Endometrial microvascular endothelial cells (primary cell): ENCODE measurements around the gene RASGRP4. TPM values are rescaled to one million over a fixed set of nuclear protein-coding genes. Genes with fewer than 3 reads are reported as not detected.
"Not testable (repeated sequence)": the region's sequence is repeated elsewhere in the genome, so short reads cannot be mapped to it uniquely, and the experiment has no call there.

Experiments
- in situ Hi-C: cut with HindIII; loops from 2 replicates; pipeline ENCODE4 v1.10.0; 2017; ENCODE audit warnings: low sequenced_read_pairs, low pct_unique_long_range_greater_than_20kb; ENCODE audit errors: inconsistent ontology term
- total RNA-seq: library from RNA; depleted of rRNA; stranded (reverse); fragments of >200 nt; gene quantifications from one replicate; pipeline ENCODE4 v1.2.3, GENCODE V29; 2015; ENCODE audit errors: inconsistent ontology term

The RASGRP4 gene
- total RNA-seq, 1 donor from 2014 or later, result not detected

GRCh38 chr19:38383743-38384142 is 42.3 kb downstream of the RASGRP4 start:
- in situ Hi-C loops, result no loop called here

DNA sequence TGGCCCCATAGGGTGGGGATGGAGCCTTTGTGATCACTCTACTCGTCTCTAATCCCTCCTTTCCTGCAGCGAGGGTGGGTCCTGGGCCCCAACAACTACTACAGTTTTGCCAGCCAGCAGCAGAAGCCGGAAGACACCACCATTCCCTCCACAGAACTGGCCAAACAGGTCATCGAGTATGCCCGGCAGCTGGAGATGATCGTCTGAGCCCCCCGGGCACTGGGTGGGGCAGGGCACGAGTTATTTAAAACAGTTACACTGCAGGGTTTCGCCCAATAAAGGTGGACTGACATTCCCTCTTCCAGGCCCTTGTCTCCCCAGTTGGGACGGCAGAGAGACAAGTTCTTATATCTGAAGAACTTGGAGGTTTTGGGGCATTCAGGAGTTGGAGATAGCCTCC is 42.8 kb downstream of the RASGRP4 start:
- in situ Hi-C loops, result no loop called here

DNA sequence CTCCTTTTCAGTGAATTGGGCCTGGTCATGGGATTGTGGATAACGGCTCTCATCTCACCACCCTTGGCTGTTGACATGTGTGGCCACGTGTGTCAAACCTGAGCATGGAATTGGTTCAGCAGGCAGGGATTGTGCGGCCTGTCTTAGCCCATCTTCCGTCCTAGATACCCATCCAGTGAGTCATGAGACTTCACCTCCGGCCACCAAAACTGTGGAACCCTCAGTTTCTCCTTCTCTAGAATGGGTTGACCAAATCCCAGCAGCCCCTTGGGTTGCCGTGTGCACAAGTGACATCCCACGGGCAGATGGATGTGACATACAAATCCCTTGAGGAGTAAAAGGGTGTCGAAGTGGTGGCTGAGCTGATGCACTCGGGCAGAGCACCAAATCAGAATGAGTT is 44.9 kb downstream of the RASGRP4 start:
- in situ Hi-C loops, result no loop called here

DNA sequence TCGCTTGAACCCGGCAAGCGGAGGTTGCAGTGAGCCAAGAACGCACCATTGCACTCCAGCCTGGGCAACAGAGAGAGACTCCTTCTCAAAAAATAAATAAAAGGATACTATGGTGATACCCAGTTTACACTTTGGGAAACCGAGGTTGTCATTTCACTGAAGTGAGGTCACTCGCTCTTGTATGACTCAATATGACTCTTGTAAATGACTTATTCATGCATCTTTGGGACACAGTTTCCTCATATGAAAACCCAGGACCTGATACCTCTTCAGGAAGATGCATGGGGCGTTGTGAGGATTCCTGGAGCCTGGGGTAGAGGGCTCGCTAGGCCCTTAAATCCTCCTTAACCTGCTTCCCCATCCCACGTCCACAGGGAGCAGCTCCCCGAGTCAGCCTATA is 47.2 kb downstream of the RASGRP4 start:
- in situ Hi-C loops, result no loop called here

DNA sequence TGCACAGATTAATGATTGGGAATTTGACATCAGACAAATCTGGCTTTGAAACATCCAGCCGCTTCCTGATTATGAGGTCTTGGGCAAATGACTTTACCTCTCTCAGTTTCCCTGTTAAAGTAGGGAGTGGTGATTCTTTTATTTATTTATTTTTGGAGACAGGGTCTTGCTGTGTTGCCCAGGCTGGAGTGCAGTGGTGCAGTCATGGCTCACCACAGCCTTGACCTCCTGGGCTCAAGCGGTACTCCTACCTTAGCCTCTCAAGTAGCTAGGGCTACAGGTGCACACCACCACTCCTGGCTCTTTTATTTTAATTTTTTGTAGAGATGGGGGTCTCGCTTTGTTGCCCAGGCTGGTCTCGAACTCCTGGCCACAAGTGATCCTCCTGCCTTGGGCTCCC is 49.0 kb downstream of the RASGRP4 start:
- in situ Hi-C loops, result no loop called here

DNA sequence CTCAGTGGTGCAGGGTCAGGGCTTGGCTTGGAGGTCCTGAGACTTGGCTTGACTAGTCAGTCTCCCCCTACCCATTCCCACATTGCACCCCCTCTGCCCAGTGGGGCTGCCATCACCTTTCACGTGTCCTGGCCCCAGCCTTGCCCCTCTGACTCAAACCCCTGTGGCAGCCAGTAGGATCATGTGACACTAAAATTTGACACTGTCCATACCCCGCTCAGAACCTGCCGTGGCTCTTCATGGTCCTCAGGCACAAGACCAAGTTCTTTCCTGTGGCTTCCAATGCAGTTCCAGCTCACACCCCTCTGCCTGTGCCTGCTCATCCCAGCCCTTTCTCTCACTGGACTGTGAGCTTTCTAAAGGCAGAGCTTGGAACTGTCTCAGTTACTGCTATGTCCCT is 49.4 kb downstream of the RASGRP4 start:
- in situ Hi-C loops, result no loop called here

- in situ Hi-C loops, result no loop called here
Observed at GRCh38 chr19:38375748-38376147, 50.3 kb downstream of the RASGRP4 start.

- in situ Hi-C loops, result no loop called here
Observed at GRCh38 chr19:38375098-38375493, 50.9 kb downstream of the RASGRP4 start.

- in situ Hi-C loops, result no loop called here
Observed at GRCh38 chr19:38374332-38375097, 51.5 kb downstream of the RASGRP4 start, which contains the start of gene PSMD8. Gene PSMD8, plus strand, starts transcription at chr19:38374571. Its CDS starts 31 bp downstream, at chr19:38374602.

DNA sequence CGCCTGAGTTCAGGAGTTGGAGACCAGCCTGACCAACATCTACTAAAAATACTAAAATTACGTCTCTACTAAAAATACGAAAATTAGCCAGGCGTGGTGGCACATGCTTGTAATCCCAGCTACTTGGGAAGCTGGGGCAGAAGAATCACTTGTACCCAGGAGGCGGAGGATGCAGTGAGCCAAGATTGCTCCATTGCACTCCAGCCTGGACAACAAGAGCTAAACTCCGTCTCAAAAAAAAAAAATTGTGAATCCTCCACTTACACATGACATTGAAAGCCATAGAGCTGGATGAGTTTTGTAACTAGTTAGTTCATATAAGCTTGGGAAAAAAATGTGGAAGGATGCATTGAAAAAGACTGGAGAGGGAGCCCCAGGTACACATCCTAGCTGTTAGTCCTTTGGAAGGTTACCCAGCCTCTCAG is 52.1 kb downstream of the RASGRP4 start:
- in situ Hi-C loops, result no loop called here

- in situ Hi-C loops, result no loop called here
Observed at GRCh38 chr19:38371081-38371480, 54.9 kb downstream of the RASGRP4 start.

GRCh38 chr19:38370299-38370698 is 55.7 kb downstream of the RASGRP4 start:
- in situ Hi-C loops, result no loop called here

DNA sequence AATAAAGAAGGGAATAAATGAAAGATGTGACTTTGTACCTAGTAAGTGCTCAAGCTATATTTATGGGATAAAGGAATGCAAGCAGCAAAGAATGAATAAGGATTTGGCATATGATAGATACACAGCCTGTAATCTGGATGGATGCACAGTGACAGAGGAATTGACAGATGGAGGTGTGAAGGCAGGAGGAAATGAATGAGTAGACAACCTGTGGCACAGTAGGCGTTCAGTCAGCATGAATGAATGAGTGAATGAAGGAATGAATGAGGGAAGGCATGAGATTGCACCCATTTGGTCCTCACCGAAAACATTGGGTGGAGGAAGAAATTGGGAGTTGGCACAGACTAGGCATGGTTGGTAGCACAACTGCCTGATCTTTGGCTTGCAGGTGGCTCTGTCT is 56.4 kb downstream of the RASGRP4 start:
- in situ Hi-C loops, result no loop called here

- in situ Hi-C loops, result no loop called here
Observed at GRCh38 chr19:38367041-38367440, 59.0 kb downstream of the RASGRP4 start.

DNA sequence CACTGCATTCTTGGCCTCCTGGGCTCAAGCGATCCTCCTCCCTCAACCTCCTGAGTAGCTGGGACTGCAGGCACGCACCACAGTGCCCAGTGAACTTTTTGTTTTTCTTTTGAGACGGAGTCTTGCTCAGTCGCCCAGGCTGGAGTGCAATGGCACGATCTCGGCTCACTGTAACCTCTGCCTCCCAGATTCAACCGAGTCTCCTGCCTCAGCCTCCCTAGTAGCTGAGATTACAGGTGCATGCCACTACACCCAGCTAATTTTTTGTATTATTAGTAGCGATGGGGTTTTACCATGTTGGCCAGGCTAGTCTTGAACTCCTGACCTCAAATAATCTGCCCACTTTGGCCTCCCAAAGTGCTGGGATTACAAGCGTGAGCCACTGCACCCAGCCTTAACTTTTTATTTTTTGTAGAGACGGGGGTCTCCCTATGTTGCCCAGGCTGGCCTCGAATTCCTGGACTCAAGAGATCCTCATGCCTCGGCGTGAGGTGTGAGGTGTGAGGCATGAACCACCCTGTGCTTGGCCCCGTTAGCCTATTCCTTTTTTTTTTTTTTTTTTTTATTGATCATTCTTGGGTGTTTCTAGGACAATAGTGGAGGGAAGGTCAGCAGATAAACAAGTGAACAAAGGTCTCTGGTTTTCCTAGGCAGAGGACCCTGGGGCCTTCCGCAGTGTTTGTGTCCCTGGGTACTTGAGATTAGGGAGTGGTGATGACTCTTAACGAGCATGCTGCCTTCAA is 62.9 kb downstream of the RASGRP4 start:
- in situ Hi-C loops, result not testable (repeated sequence)

DNA sequence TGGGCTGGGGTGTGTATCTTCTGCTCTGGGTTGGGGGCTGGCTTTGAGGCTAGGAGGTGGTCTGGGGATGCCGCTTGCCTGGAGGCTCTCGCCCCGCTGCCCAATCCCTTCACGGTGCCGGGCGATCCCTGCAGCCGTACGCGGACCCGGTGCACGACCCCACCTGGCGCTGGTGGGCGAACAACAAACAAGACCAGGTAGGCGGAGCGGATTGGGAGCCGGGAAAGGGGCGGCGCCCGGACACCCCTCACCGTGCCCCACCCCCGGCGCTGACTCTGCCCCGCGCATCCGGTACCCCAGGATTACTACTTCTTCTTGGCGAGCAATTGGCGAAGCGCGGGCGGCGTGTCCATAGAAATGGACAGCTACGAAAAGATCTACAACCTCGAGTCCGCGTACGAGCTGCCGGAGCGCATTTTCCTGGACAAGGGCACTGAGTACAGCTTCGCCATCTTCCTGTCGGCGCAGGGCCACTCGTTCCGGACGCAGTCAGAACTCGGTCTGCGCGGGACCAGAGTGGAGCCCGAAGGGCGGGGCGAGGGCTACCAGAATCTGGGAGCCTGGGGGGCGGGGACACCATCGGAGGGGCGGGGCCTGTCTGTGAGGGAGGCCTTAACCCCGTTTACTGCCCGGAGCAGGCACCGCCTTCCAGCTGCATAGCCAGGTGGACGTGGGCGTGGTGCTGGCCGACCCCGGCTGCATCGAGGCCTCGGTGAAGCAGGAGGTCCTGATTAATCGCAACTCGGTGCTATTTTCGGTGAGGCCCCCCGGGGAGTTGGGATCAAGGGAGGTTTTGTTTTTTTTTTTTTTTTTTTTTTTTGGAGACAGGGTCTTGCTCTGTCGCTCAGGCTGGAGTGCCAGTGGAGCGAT is 63.7 kb downstream of the RASGRP4 start:
- in situ Hi-C loops, result no loop called here

GRCh38 chr19:38361633-38362075 is 64.4 kb downstream of the RASGRP4 start:
- in situ Hi-C loops, result no loop called here

DNA sequence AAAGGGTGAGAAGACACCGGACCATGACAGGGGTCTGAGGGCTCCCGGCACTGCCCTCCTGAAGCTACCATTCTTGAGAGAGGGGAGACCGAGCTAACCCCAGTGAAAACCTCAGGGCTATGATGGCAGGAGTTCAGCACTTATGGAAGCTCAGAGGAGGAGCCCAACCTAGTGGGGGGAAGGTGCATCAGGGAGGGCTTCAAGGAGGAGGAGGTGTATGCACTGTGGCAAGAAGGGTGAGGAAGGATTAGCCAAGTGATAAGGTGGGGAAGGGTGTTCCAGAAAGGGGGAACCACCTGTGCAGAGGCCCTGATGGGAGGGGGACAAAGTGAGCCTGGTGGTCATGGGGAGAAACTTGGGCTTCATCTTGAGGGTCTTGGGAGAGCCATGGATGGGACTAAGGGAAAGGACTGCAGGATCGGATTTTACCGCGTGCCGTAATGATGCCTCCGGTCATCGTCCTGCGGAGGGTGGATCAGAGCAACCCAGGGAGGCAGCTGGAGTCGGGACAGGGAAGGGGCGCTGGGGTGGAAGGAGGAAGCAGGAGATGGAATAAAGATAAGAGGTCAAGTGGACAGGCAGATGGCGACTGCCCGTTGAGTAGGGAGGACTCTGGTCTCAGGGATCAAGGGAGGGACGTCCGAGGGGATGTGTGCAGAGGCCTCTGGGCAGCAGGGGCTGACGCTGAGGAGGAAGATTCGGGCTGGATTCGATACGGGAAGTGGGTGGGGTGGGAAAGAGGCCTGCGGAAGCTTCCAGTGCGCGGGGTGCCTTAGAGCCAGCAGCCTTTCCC is 65.0 kb downstream of the RASGRP4 start:
- in situ Hi-C loops, result no loop called here

GRCh38 chr19:38360351-38360750 is 65.7 kb downstream of the RASGRP4 start:
- in situ Hi-C loops, result no loop called here
